Measurements from ENCODE around the gene OR5B21. TPM values are rescaled to one million over a fixed set of nuclear protein-coding genes. Genes with fewer than 3 reads are reported as not detected.

OR5B21 gene
- polyA plus RNA-seq, 1 of the 3 experiments (the other 2 are of a cell fraction) = not detected

GRCh38 chr11:58502004-58502403, 5.9 kb downstream of the OR5B21 start:
- Histone ChIP-seq H4K20me1 (ENCODE audit: insufficient read depth) (no peaks in the 10 kb centered on the region), H3K36me3 (replicated peaks in 1 of 2; ENCODE audit: control insufficient read depth in 1 of 2, insufficient read depth in 2 of 2, low read length in 1 of 2) (no peaks in the 10 kb centered on the region), H3K9me2 (no peaks in the 10 kb centered on the region), H3K79me2 (ENCODE audit: insufficient read depth) (no peaks in the 10 kb centered on the region), H3K9ac (no peak overlapping the region), H3K27ac (ENCODE audit: low read depth in 2 of 2, low read length in 1 of 2) (no peak overlapping the region), H3K4me3 (ENCODE audit: low read depth in 2 of 2, low read length in 1 of 2) (no peak overlapping the region), H3K9me3 (no peaks in the 10 kb centered on the region), H3K4me1 (ENCODE audit: control insufficient read depth in 1 of 2, insufficient read depth in 2 of 2, low read depth in 1 of 2, low read length in 1 of 2) (no peaks in the 10 kb centered on the region), H3F3A (replicated peaks; ENCODE audit: insufficient read depth) (no peaks in the 10 kb centered on the region), H3K4me2 (no peak overlapping the region), H3K27me3 (ENCODE audit: insufficient read depth) (no peaks in the 10 kb centered on the region), H2AFZ (ENCODE audit: low read depth) (no peak overlapping the region)
- CTCF ChIA-PET = no interaction called here
- TF ChIP-seq EZH2phosphoT487 (IDR thresholded peaks at IDR 0.05; ENCODE audit: borderline replicate concordance, low read depth) (no peak), CHD2 (IDR thresholded peaks at IDR 0.05; ENCODE audit: low read length, partially characterized antibody) (no peak), RAD21 (IDR thresholded peaks at IDR 0.05; ENCODE audit: low read length) (no peak), JUND (IDR thresholded peaks at IDR 0.05) (no peak), MXI1 (IDR thresholded peaks at IDR 0.05; ENCODE audit: low read depth, low read length) (no peak), ZBTB33 (IDR thresholded peaks at IDR 0.05; ENCODE audit: borderline replicate concordance, low read depth) (no peak), MEF2A (IDR thresholded peaks at IDR 0.05; ENCODE audit: borderline replicate concordance, low read depth) (no peak)
- TF ChIP-seq, protein P1, sequence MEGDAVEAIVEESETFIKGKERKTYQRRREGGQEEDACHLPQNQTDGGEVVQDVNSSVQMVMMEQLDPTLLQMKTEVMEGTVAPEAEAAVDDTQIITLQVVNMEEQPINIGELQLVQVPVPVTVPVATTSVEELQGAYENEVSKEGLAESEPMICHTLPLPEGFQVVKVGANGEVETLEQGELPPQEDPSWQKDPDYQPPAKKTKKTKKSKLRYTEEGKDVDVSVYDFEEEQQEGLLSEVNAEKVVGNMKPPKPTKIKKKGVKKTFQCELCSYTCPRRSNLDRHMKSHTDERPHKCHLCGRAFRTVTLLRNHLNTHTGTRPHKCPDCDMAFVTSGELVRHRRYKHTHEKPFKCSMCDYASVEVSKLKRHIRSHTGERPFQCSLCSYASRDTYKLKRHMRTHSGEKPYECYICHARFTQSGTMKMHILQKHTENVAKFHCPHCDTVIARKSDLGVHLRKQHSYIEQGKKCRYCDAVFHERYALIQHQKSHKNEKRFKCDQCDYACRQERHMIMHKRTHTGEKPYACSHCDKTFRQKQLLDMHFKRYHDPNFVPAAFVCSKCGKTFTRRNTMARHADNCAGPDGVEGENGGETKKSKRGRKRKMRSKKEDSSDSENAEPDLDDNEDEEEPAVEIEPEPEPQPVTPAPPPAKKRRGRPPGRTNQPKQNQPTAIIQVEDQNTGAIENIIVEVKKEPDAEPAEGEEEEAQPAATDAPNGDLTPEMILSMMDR (IDR thresholded peaks at IDR 0.05) = no peak
- TF ChIP-seq, protein P2, sequence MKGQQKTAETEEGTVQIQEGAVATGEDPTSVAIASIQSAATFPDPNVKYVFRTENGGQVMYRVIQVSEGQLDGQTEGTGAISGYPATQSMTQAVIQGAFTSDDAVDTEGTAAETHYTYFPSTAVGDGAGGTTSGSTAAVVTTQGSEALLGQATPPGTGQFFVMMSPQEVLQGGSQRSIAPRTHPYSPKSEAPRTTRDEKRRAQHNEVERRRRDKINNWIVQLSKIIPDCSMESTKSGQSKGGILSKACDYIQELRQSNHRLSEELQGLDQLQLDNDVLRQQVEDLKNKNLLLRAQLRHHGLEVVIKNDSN (IDR thresholded peaks at IDR 0.05; ENCODE audit: borderline replicate concordance, low read depth) = no peak
- TF ChIP-seq, protein P3, sequence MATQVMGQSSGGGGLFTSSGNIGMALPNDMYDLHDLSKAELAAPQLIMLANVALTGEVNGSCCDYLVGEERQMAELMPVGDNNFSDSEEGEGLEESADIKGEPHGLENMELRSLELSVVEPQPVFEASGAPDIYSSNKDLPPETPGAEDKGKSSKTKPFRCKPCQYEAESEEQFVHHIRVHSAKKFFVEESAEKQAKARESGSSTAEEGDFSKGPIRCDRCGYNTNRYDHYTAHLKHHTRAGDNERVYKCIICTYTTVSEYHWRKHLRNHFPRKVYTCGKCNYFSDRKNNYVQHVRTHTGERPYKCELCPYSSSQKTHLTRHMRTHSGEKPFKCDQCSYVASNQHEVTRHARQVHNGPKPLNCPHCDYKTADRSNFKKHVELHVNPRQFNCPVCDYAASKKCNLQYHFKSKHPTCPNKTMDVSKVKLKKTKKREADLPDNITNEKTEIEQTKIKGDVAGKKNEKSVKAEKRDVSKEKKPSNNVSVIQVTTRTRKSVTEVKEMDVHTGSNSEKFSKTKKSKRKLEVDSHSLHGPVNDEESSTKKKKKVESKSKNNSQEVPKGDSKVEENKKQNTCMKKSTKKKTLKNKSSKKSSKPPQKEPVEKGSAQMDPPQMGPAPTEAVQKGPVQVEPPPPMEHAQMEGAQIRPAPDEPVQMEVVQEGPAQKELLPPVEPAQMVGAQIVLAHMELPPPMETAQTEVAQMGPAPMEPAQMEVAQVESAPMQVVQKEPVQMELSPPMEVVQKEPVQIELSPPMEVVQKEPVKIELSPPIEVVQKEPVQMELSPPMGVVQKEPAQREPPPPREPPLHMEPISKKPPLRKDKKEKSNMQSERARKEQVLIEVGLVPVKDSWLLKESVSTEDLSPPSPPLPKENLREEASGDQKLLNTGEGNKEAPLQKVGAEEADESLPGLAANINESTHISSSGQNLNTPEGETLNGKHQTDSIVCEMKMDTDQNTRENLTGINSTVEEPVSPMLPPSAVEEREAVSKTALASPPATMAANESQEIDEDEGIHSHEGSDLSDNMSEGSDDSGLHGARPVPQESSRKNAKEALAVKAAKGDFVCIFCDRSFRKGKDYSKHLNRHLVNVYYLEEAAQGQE (IDR thresholded peaks at IDR 0.05; ENCODE audit: low read depth, low read length) = no peak
- TF ChIP-seq, protein P4, sequence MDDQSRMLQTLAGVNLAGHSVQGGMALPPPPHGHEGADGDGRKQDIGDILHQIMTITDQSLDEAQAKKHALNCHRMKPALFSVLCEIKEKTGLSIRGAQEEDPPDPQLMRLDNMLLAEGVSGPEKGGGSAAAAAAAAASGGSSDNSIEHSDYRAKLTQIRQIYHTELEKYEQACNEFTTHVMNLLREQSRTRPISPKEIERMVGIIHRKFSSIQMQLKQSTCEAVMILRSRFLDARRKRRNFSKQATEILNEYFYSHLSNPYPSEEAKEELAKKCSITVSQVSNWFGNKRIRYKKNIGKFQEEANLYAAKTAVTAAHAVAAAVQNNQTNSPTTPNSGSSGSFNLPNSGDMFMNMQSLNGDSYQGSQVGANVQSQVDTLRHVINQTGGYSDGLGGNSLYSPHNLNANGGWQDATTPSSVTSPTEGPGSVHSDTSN (IDR thresholded peaks at IDR 0.05) = no peak
- POLR2A ChIA-PET = no interaction called here
- DNase-seq = no peak
